ENCODE results near the gene PKDCC. TPM values are rescaled to one million over a fixed set of nuclear protein-coding genes. Genes with fewer than 3 reads are reported as not detected.
"Not testable (repeated sequence)": the region's sequence is repeated elsewhere in the genome, so short reads cannot be mapped to it uniquely, and the experiment has no call there.

Gene PKDCC
- total RNA-seq, 1 donor from 2014 or later, result 2.4 TPM

GRCh38 chr2:42065753-42066152, 17.9 kb downstream of the PKDCC start:
- not testable (repeated sequence) for DNase-seq (ENCODE audit: low read depth)

DNA sequence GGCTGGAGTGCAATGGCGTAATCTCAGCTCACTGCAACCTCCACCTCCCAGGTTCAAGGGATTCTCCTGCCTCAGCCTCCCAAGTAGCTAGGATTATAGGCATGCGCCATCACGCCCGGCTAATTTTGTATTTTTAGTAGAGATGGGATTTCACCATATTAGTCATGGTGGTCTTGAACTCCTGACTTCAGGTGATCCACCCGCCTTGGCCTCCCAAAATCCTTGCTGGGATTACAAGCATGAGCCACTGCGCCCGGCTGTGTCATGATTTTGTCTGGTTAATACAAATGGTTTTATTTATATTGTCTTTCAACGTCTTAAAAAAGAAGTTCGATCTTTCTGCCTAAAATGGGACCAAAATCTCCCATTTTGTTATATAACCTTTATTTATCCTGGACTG, 19.2 kb downstream of the PKDCC start:
- not testable (repeated sequence) for DNase-seq (ENCODE audit: low read depth)

- no peak for DNase-seq (ENCODE audit: low read depth)
Measured at GRCh38 chr2:42067521-42067920, 19.7 kb downstream of the PKDCC start.

- no peak for DNase-seq (ENCODE audit: low read depth)
Measured at GRCh38 chr2:42068571-42069178, 20.9 kb downstream of the PKDCC start.

DNA sequence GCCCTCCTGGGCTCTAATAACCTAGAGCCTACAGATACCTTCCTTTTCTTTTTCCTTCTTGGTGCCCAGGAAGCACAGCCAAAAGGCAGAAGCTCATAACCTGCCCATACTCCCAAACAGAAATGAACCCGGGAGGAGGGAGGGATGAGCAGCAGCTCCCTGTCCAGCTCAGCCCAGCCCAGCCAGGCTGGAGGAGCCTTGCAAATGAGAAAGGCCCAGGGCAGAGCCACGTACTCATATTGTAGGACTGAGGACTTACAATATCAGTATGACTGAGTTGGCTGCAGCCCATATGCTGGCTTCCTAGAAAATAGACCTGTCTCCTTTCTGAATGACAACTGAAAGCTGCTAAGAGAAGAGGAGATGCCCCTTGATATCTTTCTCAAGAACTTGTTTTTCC, 21.7 kb downstream of the PKDCC start:
- DNase-seq (ENCODE audit: low read depth), result no peak

DNA sequence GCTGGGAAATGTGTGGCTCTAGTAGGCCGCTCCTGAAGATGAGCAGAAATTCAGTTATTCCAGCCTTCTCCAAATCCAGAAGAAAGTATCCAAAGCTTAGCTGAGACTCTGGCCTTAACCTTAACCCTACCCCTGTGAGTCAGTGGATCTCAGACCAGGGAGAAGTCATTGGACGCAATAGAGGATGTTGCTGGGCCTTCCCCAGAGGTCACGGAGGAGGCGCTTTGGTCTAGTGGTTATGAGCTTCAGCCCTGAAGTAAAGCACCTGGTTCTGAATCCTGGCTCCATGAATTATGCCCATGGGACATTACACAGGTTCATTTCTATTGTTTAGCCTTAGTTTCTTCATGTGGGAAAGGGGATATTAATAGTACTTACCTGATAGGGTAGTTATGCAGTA, 24.0 kb downstream of the PKDCC start:
- peak; percentile 52 for DNase-seq (ENCODE audit: low read depth)

DNA sequence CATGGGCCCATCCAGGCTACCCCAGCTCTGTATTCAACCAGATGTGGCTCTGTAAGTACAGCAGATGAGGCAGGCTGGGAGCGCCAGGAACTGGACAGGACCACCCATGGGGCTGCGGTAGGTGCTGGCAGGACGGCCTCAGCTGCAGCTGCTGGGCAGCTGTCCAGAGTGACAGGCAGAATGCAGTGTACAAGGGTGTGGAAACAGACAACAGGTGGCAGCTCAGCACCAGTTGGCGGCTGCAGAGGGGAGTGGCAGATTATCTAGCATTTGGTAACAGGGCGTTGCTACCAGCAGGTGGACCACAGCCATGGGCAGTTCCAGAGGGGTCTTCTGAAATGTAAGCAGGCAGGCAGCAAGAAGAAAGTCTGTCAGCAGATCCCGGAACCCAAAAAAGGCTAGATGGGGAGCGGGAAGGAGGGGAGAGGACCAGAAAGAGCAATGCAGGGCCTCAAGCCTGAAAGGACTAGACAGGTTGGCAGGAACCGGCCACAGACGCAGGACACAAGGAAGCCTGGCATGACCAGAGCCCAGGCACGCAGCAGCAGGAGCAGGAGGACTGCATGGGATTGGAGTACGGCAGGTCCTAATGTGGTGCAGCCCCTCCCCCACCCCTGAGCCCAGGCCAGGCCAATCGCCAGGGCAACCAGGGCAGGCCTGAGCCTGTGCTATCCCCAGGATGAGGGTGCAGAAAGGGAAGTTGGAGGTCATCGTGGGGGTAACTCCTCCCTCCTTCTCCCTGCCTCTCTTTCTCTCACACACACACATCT, 24.7 kb downstream of the PKDCC start:
- DNase-seq (ENCODE audit: low read depth), result no peak

DNA sequence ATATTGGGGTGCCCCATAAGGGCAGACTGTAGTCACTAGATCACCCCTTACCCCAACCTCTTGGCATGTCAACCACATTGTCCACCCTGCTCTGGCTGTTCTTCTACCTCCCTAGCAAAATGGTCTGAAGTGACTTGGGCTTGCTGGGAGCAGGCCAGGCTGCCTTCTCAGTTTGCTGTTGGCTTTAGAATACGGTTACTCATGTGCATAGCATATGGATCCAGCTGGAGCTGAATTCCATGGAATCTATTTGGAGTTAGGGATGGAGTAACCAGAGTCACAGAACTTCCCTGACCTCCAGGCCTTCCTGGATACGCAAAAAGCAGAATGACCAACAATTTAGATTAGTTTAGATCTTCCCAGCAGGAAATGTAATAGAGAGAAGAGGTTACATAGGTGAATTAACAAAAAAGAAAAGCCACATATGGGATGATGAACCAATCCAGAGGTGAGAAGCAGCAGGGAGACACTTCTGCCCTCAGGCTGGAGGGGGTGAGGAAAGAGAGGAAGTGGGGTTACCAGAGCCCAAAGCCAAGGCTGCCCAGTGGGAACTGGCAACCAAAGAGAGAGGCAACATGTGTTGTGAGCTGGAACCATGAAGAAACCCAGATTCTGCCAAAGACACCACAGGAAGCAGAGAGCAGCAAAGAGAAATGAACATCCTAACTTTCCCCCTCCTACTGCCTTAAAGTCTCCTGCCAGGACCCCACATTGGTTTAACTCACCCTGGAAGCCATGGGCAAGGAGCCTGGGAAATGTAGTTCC, 26.1 kb downstream of the PKDCC start:
- no peak for DNase-seq (ENCODE audit: low read depth)

- DNase-seq (ENCODE audit: low read depth), result no peak
Measured at GRCh38 chr2:42074661-42075060, 26.8 kb downstream of the PKDCC start.

GRCh38 chr2:42076357-42077225, 28.8 kb downstream of the PKDCC start:
- no peak for DNase-seq (ENCODE audit: low read depth)

GRCh38 chr2:42077343-42077742, 29.5 kb downstream of the PKDCC start:
- DNase-seq (ENCODE audit: low read depth), result no peak

DNA sequence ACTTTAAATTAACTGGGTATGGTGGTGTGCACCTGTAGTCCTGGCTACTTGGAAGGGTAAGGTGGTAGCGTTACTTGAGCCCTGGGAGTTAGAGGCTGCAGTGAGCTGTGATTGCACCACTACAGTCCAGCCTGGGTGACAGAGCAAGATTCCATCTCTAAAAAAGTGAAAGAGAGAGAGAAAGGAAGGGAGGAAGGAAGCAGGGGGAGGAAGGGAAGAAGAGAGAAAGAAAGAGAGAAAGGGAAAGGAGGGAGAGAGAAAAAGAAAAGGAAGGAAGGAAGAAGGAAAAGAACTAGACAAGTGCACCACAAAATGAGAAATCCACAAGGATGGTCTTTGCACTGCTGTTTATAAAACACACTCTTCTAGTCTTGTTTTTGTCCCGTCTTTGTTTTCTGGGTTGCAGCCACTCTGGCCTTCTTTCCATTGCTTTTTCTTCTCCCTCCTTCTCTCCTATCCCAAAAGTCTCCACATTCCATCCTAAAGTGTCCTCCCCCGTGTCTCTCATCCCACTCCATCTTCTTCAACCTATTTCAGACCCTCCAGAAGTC, 32.0 kb downstream of the PKDCC start:
- DNase-seq (ENCODE audit: low read depth), result no peak

- DNase-seq (ENCODE audit: low read depth), result not testable (repeated sequence)
Measured at GRCh38 chr2:42081151-42081550, 33.3 kb downstream of the PKDCC start.

- DNase-seq (ENCODE audit: low read depth), result no peak
Measured at GRCh38 chr2:42082016-42082415, 34.2 kb downstream of the PKDCC start.

DNA sequence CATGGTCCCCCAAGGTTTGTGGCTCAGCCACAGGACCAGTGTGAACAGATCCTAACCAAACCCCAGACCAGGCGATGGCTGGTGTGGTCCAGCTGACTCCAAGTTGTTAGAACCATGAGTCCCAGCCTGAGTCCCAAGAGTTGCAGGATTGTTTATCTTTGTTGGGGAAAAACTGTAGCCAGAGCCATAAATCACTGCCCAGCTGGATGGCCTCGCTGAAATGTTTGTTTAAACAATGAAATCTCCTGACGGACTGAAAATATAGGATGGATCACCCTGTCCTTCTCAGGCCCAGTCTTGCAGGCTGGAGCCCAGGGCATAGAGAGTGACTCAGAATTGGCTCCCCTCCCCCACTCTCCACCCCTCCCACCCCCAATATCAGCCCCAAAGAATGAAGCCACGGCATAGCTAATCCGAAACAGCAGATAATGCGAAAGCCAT, 36.4 kb downstream of the PKDCC start:
- no peak for DNase-seq (ENCODE audit: low read depth)

DNA sequence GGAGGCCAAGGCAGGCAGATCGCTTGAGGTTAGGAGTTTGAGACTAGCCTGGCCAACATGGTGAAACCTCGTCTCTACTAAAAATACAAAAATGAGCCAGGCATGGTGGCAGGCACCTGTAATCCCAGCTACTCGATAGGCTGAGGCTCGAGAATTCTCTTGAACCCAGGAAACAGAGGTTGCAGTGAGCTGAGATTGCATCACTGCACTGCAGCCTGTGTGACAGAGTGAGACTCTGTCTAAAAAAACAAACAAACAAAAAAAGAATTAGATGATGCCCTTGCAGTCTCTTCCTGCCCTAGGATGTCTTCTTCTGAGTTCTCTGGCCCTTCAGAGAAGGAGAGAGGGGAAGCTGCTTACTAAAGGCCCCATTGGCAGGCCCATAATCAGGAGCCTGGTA, 37.2 kb downstream of the PKDCC start:
- not testable (repeated sequence) for DNase-seq (ENCODE audit: low read depth)

- no peak for DNase-seq (ENCODE audit: low read depth)
Measured at GRCh38 chr2:42085706-42086487, 38.1 kb downstream of the PKDCC start.

DNA sequence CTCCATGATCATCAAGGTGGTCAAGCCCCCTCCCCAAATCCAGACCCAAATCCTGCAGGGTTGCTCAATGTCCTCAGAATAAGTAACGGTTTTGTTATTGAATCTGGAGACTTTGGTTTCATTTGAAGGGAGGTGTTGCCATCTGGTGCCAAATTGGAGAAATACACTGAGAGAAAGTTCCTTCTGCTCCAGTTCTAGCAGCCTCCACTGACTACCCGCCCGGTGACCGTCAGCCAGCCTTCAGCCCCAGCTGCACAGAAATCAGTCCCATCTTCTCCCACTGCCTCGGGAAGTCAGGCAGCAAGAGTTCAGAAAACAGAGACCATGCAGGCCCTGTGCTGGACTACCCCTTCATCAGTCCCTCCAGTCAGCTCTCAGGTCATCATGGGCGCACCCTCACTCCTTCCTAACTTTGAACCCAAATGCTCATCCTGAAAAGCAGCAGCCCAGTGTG, 38.7 kb downstream of the PKDCC start:
- DNase-seq (ENCODE audit: low read depth), result peak; percentile 60

DNA sequence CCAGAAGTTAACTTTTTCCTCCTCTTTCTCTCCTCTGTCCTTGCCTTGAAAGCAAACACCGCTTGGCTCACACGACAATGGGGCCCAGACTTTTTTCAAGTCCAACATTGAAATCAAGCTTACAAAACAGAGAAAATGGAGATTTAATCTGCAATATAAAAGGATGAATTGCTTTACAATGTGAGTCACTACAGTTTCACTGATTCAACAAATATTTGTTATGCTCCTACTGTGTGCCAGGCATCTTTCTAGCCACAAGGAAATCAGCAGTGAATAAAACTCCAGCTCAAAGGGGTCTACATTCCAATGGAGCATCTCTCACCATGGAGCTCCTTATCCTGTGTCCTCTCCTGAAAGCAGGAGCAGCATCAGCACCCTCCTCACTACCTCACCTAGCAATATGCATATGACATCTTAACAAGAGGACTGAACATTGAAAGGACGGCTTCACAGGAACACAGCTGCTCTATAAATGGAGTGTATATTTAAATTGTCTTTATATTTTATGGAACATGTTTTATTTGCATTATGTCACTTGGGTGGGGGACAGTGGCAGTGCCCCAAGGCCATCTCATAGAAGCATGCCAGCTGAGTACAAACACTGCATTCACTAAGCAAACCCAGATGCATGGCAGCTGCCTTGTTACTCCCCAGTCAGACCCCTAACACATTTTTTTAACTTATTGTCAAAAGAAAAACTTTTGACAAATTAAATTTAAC, 39.5 kb downstream of the PKDCC start:
- DNase-seq (ENCODE audit: low read depth), result no peak

GRCh38 chr2:42087857-42088195, 40.0 kb downstream of the PKDCC start:
- DNase-seq (ENCODE audit: low read depth), result peak; percentile 36

Data from renal cortical epithelial cell (primary cell).